Measurements from ENCODE around the gene UBR4. TPM values are rescaled to one million over a fixed set of nuclear protein-coding genes. Genes with fewer than 3 reads are reported as not detected.
"Not testable (repeated sequence)": the region's sequence is repeated elsewhere in the genome, so short reads cannot be mapped to it uniquely, and the experiment has no call there.

UBR4 gene
- total RNA-seq: 100 to 1,000 TPM; 156 to 199 TPM

DNA sequence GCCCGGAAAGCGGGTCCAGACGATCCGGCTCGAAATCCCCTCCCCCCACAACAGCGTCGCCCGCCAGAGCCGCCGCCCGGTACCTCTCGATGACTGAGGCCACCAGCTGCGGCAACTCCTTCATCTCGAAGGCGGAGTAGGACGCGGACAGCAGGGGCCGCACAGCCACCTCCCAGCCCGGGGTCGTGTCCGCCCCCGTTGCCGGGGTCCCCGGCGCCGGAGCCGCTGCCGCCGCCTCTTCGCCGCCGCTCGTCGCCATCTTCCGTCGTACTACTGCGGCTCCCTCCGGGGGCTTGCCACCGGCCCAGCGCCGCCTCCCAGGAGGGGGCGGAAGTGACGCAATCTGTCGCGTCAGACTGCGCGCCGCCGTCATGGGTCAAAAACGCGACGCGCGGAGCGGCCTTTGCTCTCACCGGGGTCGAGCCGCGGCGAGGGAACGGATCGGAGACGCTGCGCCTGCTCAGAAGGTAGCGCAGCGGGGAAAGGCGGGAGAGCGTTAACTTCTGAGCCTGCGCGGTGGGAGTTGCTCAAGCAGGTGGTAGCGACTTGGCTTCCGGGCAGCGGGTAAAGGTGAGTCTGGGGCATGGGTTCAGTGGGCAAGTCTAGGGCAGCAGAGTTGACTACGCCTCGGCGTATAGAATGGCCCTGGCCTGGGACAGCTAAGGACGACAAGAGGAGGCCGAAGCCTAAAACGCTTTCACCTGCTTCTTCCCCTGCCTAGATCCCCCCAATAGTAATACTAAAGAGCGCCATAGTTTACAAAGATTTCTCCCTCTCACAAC is at the start of gene UBR4:
TSS of gene UBR4 (minus strand) at position 277 of the 782 bp plus-strand sequence. CDS start at position 259, 18 bp downstream.
- peak within 1 kb of the TSS; percentile 88 to 98 for H3K27ac Mint-ChIP-seq
- DNase-seq (ENCODE audit: low spot score in 2 of 2) (peak; percentile 96 to 98), ATAC-seq (peak; percentile 83 to 90)
- H3K36me3 Mint-ChIP-seq: peaks cover 30 to 48% of the 10 kb centered on the region in 2 donors
- H3K9me3 Mint-ChIP-seq: no peaks in the 10 kb centered on the region

- no peaks in the 10 kb centered on the region for H3K9me3 Mint-ChIP-seq
- no peak for ATAC-seq
- H3K36me3 Mint-ChIP-seq: peaks cover 9 to 18% of the 10 kb centered on the region in 2 donors
- peak overlapping the region; percentile 50 to 80 for H3K27ac Mint-ChIP-seq
- DNase-seq (ENCODE audit: low spot score in 2 of 2): no peak
Observed at GRCh38 chr1:19258353-19258752, 48.3 kb upstream of the UBR4 start.

- H3K27ac Mint-ChIP-seq: peak overlapping the region; percentile 80 to 93
- ATAC-seq (peak; percentile 39 to 84), DNase-seq (ENCODE audit: low spot score in 2 of 2) (peak in 1 of 2 donors; percentile 83)
- no peaks in the 10 kb centered on the region for H3K9me3 Mint-ChIP-seq
- peaks cover 17 to 26% of the 10 kb centered on the region in 2 donors for H3K36me3 Mint-ChIP-seq
Observed at GRCh38 chr1:19257178-19257914, 47.3 kb upstream of the UBR4 start.

DNA sequence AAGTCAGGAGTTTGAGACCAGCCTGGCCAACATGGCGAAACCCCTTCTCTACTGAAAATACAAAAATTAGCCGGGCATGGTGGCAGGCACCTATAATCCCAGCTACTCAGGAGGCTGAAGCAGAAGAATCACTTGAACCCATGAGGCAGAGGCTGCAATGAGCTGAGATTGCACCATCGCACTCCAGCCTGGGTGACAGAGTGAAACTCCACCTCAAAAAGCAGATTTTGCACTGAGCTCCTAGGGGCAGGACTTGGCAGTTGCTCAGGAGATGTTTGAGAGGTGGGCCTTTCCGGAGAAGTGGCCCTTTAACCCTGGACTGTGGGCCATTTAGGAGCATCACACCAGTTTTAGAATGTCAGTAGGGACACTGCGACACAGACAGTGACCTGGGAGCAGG is 46.2 kb upstream of the UBR4 start:
- not testable (repeated sequence) for H3K9me3 Mint-ChIP-seq; DNase-seq (ENCODE audit: low spot score in 2 of 2); ATAC-seq
- Mint-ChIP-seq H3K36me3 (peaks cover 25 to 34% of the 10 kb centered on the region in 2 donors), H3K27ac (peak overlapping the region; percentile 65 to 80)

DNA sequence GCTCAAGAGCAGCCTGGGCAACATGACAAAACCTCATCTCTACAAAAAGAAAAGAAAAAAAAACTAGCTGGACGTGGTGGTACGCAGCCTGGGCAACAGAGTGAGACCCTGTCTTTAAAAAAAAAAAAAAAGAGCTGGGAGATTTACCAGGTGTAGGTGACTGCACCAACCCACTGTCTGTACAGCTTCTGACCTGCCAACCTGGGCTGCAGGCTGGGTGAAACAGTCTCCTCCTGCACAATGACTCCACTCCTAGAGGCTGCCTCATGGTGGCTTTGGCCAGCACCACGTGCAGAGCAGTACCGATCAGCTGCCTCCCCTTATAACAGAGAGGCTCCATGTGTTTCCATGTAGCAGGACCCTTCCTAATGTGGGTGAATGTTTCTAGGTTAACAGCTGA is 45.2 kb upstream of the UBR4 start:
- DNase-seq (ENCODE audit: low spot score in 2 of 2): no peak
- no peak for ATAC-seq
- Mint-ChIP-seq H3K27ac (peak overlapping the region; percentile 65 to 80), H3K36me3 (peaks cover 35 to 45% of the 10 kb centered on the region in 2 donors), H3K9me3 (no peaks in the 10 kb centered on the region)

DNA sequence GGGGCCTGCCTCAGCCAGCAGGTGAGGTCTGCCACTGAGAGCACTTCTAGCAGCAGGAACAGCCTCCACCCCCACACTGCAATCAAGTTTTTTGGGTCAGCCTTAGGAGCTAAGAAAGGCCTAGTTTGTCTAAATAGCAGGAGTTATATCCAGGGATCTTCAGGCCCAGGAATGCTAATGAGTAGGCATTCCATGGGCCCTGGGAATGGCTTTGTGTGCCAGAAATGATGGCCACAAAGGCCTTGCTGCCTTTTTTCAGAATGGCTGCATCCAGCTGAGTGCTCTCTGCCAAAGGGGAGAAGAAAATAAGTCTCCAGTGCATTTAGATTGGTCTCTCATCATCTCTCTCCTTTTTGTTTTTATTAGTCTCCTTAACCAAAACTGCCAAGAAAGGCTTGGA is 44.4 kb upstream of the UBR4 start:
- no peak for DNase-seq (ENCODE audit: low spot score in 2 of 2)
- ATAC-seq: no peak
- Mint-ChIP-seq H3K9me3 (no peaks in the 10 kb centered on the region), H3K36me3 (peaks cover 35 to 46% of the 10 kb centered on the region in 2 donors), H3K27ac (no peak overlapping the region)

DNA sequence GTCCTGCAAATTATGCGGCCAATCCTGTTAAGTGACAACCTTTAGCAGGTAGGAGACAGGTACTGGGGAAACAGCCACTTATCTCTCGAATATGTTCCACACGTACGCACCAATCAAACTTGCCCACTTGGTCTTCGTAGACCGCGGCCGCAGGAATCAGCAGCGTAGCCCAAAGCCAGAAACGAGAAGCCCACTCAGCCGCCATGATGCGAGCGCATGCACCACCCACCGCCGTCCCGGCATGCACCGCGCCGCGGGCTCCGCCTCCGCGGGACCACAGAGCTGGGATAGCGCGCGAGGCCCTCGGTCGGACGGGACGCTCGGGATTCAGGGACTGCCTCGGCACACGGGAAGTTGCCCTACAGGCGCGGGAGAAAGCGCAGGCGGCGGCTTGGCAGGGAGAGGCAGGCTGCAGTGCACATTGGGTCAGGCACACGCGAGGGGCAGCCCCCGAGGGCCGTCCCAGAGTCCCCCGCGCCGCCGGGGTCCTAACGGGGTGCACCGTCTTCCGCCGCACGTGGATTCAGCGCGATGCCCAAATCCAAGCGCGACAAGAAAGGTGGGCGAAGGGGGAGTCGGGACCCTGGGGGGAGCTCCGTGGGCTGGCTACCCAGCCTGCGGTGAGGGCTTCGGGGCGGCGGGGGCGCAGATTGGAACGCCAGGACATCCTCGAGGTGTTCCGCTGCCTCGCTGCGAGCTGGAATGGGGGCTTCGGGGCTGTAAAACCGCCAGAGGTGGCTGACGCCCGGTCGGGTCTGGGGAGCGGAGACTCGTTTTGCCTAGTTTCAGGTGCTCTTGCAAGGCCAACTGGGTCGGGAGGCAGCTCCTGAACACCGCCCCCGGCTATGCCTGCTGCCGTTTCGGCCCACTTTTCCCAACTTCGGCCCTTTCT is 41.5 kb upstream of the UBR4 start, which contains the start of the genes EMC1 and MRTO4:
TSS of gene EMC1 (minus strand) at position 220 of the 892 bp plus-strand sequence. CDS start at position 205, 15 bp downstream.
TSS of gene MRTO4 (plus strand) at position 501 of the 892 bp plus-strand sequence. CDS start at position 532, 31 bp downstream.
- DNase-seq (ENCODE audit: low spot score in 2 of 2) (peak; percentile 93 to 95), ATAC-seq (peak; percentile 80 to 93)
- Mint-ChIP-seq H3K27ac (peak within 1 kb of the TSS; percentile 98 to 100), H3K9me3 (no peaks in the 10 kb centered on the region), H3K36me3 (peaks cover 30 to 33% of the 10 kb centered on the region in 2 donors)

DNA sequence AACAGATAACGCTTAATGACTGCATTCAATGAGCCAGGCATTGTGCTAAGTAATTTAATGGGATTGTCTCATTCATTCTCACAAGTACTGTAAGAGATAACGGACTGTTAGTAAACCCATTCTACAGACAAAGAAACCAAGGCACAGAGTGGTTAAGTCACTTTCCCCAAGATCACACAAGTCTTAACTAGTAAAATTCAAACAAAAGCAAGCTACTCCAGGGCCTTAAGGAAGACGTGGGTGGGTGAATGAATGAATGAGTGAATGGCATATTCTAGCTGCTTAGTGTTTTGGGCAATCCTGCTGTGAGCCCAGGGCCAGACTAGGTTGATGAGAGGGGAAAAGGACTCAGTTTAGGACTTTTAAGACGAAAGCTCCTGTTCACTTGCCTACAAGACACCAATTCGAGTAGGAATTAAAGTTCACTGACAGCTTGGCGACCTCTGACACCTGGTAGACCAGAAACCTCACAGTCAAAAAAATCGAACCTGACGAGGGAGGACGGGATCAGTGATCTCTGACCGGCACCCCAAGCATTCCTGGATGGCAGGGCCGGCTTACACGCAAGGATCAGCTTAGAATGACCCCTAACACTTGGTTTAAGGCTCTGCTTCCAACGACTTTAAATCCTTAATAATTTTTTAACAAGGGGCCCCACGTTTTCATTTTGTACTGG is 40.7 kb upstream of the UBR4 start:
- DNase-seq (ENCODE audit: low spot score in 2 of 2): no peak
- H3K27ac Mint-ChIP-seq: peak overlapping the region; percentile 98
- no peaks in the 10 kb centered on the region for H3K9me3 Mint-ChIP-seq
- ATAC-seq: no peak
- H3K36me3 Mint-ChIP-seq: peaks cover 30 to 33% of the 10 kb centered on the region in 2 donors

GRCh38 chr1:19240673-19241538 is 30.8 kb upstream of the UBR4 start:
- ATAC-seq (peak; percentile 94 to 97), DNase-seq (ENCODE audit: low spot score in 2 of 2) (peak in 1 of 2 donors; percentile 85)
- Mint-ChIP-seq H3K27ac (peak overlapping the region; percentile 36 to 61), H3K9me3 (no peaks in the 10 kb centered on the region), H3K36me3 (peaks cover 15 to 17% of the 10 kb centered on the region in 2 donors)

DNA sequence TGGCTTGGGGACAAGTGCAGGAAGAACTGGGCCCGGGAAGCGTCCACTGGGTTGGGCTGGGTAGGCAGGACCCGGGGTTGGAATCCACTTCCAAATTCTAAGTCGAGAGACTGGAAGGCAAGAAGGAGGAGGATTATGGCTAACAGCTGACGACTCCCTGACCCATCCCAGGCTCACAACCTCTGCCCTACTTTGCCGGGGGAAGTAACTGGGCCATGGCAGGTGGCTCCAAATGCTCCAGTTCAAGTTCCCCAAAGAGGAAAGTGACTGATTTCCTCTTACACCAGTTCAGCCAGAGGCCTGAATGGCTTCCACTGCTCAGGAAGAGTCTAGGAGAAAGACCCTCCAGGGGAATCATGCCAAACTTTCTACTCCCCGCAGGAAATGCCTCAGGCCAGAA is 29.8 kb upstream of the UBR4 start:
- Mint-ChIP-seq H3K36me3 (peaks cover 15 to 16% of the 10 kb centered on the region in 2 donors), H3K9me3 (no peaks in the 10 kb centered on the region), H3K27ac (peak overlapping the region in 1 of 2 donors; percentile 80)
- ATAC-seq (no peak), DNase-seq (ENCODE audit: low spot score in 2 of 2) (no peak)

GRCh38 chr1:19234224-19234623 is 24.2 kb upstream of the UBR4 start:
- ATAC-seq (no peak), DNase-seq (ENCODE audit: low spot score in 2 of 2) (no peak)
- Mint-ChIP-seq H3K27ac (no peak overlapping the region), H3K36me3 (peaks cover 15 to 17% of the 10 kb centered on the region in 2 donors), H3K9me3 (no peaks in the 10 kb centered on the region)

- H3K9me3 Mint-ChIP-seq: no peaks in the 10 kb centered on the region
- peaks cover 10 to 17% of the 10 kb centered on the region in 2 donors for H3K36me3 Mint-ChIP-seq
- no peak for ATAC-seq
- DNase-seq (ENCODE audit: low spot score in 2 of 2): no peak
- H3K27ac Mint-ChIP-seq: peak overlapping the region; percentile 32 to 46
Observed at GRCh38 chr1:19232524-19232846, 22.4 kb upstream of the UBR4 start.

DNA sequence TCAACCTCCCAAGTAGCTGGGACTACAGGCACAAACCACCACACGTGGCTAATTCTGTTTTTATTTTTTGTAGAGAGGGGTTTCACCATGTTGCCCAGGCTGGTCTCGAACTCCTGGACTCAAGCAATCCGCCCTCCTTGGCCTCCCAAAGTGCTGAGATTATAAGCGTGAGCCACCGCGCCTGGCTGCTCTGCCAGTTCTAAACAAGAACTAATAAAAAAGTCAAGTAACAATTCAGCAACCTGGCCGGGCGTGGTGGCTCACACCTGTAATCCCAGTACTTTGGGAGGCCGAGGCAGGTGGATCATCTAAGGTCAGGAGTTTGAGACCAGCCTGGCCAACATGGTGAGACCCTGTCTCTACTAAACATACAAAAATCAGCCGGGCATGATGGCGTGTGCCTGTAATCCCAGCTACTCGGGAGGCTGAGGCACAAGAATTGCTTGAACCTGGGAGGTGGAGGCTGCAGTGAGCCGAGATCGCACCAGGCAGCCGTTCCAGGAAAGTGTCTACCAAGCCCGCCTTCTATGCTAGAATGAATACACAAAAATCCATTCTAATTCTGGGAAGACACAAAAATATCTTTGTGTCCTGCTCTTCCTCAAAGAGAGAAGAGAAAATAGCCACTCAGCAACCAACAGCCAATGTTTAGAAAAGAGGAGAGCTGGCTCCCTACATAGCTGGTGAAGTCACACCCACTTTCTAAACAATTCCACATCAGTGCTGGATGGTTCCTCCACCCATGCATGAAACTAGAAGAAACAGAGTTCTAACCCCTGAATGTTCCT is 21.9 kb upstream of the UBR4 start:
- ATAC-seq; H3K9me3 Mint-ChIP-seq; DNase-seq (ENCODE audit: low spot score in 2 of 2): not testable (repeated sequence)
- H3K36me3 Mint-ChIP-seq: peaks cover 10 to 17% of the 10 kb centered on the region in 2 donors
- peak overlapping the region; percentile 32 to 46 for H3K27ac Mint-ChIP-seq

DNA sequence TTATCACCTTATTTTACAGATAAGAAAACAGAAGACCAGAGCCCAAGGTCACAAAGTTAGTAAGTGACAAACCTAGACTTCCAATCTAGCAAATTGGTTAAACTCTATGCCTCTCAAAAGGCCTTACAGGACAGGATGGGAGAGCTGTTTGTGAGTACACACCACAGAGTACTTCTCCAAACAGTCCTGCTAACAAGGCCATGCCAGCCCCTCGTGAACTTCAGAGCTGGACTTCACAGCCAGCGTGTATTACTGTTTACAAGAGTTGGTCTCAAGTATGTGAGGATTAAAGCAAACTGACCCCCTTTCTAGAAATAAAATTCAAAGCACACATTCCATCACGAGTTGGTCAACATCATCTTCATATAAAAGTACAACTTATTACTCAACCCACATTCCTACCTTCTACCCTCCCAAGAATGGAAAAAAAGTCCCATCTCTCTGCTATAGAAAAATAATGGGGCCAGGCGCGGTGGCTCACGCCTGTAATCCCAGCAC is 19.8 kb upstream of the UBR4 start:
- ATAC-seq: no peak
- Mint-ChIP-seq H3K36me3 (peaks cover 10 to 17% of the 10 kb centered on the region in 2 donors), H3K9me3 (no peaks in the 10 kb centered on the region), H3K27ac (peak overlapping the region; percentile 78 to 86)
- DNase-seq (ENCODE audit: low spot score in 2 of 2): no peak

All from activated naive CD4-positive, alpha-beta T cell treated with anti-CD3 and anti-CD28 coated beads, Interleukin-2, amount 50 U/mL, for 72 hours (primary cell).